ENCODE data around the gene LAMC3. TPM values are rescaled to one million over a fixed set of nuclear protein-coding genes. Genes with fewer than 3 reads are reported as not detected.

The LAMC3 gene
- total RNA-seq, 2 experiments from 2014 or later: 0.19 to 2.2 TPM

DNA sequence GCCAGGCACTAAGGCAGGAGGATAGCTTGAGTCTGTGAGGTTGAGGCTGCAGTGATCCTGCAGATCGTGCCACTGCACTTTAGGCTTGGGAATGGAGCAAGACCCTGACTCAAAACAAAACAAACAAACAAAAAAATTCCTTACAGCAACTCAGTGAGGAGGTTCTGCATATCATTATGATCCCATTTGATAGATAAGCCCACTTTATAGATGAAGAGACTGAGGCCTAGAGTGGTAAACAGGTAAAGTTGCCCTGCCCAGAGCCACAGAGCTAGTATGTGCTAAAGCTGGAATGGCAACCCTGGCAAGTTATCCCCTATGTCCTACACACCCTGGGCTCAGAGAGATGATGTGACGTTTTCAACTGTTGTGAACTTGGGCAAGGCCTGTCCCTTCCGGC is 94.6 kb downstream of the LAMC3 start:
- no peak overlapping the region for H2AFZ ChIP-seq (ENCODE audit: low read length)
- POLR2A ChIA-PET: interaction anchor here (0.6 to 2.5 kb wide), 2 partner anchors 21 to 1311 kb away, joined by 5 to 9 read pairs; partner anchors contain the start of gene NUP214
- H3K4me1 ChIP-seq (ENCODE audit: insufficient read depth, low read length, poor library complexity, severe bottlenecking): no peaks in the 10 kb centered on the region
- BruUV-seq (replicated peaks): no TSS peak
- H3K79me2 ChIP-seq (ENCODE audit: insufficient read depth, low read depth, low read length): no peaks in the 10 kb centered on the region
- CTCF ChIA-PET (ENCODE audit: unreplicated experiment): no interaction called here
- H3K27ac ChIP-seq (ENCODE audit: low read depth, low read length, poor library complexity, severe bottlenecking): no peak overlapping the region
- no peaks in the 10 kb centered on the region for H3K9me2 ChIP-seq (ENCODE audit: insufficient read depth, low read length)
- no peak overlapping the region for H3K4me3 ChIP-seq (ENCODE audit: low read depth, low read length, poor library complexity, severe bottlenecking)
- no peaks in the 10 kb centered on the region for H4K20me1 ChIP-seq (ENCODE audit: insufficient read depth, low read length)
- H3K36me3 ChIP-seq (ENCODE audit: insufficient read depth, low read length): no peaks in the 10 kb centered on the region
- no peaks in the 10 kb centered on the region for H3K9me3 ChIP-seq (ENCODE audit: low read length)
- TF ChIP-seq, protein P1, sequence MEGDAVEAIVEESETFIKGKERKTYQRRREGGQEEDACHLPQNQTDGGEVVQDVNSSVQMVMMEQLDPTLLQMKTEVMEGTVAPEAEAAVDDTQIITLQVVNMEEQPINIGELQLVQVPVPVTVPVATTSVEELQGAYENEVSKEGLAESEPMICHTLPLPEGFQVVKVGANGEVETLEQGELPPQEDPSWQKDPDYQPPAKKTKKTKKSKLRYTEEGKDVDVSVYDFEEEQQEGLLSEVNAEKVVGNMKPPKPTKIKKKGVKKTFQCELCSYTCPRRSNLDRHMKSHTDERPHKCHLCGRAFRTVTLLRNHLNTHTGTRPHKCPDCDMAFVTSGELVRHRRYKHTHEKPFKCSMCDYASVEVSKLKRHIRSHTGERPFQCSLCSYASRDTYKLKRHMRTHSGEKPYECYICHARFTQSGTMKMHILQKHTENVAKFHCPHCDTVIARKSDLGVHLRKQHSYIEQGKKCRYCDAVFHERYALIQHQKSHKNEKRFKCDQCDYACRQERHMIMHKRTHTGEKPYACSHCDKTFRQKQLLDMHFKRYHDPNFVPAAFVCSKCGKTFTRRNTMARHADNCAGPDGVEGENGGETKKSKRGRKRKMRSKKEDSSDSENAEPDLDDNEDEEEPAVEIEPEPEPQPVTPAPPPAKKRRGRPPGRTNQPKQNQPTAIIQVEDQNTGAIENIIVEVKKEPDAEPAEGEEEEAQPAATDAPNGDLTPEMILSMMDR (conservative IDR thresholded peaks at IDR 0.05; ENCODE audit: low read length): no peak
- no peak for TF ChIP-seq EZH2phosphoT487 (IDR thresholded peaks at IDR 0.05; ENCODE audit: borderline replicate concordance, low read depth, low read length)
- no peak for DNase-seq (ENCODE audit: low spot score)
- intact Hi-C loops (cut with micrococcal nuclease; ENCODE audit: unreplicated experiment): no loop called here
- H3K4me2 ChIP-seq (ENCODE audit: low read length): no peak overlapping the region

DNA sequence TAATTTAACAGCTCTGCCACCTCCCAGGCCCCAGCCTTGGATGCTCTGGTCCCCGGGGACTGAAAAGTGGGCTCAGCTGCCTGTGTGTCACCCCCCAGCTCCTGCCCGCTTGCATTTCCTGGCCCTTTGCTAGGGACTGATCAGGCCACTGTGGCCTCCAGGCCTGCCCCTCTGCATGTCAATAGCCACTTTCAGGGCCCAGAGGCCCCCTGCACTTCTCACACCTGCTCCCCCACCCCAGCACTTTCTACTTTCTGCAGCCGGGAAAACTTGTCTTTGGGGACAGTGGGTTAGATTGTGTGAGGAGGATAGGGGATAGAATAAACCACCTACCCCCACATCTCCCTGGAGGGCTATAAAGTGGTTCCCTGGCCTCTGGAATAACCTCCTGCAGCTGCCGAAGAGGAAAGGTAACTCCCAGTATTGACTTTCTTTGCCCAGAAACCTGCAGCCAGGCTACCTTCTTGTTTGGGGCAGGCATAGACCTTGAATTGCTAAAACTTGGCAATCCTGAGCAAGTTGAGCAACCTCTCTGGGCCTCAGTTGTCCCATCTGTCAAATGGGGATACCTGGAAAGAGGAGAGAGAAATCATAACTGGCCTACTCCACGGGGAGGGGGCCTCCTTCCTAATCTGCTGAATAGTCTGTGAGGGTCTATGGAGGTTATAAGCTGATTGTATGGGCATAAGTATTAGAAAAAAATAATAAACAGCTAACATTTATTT is 95.2 kb downstream of the LAMC3 start:
- H3K4me1 ChIP-seq (ENCODE audit: insufficient read depth, low read length, poor library complexity, severe bottlenecking): no peaks in the 10 kb centered on the region
- TF ChIP-seq, protein P1 (conservative IDR thresholded peaks at IDR 0.05; ENCODE audit: low read length): no peak
- no peak for TF ChIP-seq EZH2phosphoT487 (IDR thresholded peaks at IDR 0.05; ENCODE audit: borderline replicate concordance, low read depth, low read length)
- H3K27ac ChIP-seq (ENCODE audit: low read depth, low read length, poor library complexity, severe bottlenecking): no peak overlapping the region
- no peak overlapping the region for H3K4me3 ChIP-seq (ENCODE audit: low read depth, low read length, poor library complexity, severe bottlenecking)
- no peak for DNase-seq (ENCODE audit: low spot score)
- intact Hi-C loops (cut with micrococcal nuclease; ENCODE audit: unreplicated experiment): no loop called here
- no peaks in the 10 kb centered on the region for H3K9me3 ChIP-seq (ENCODE audit: low read length)
- H3K9me2 ChIP-seq (ENCODE audit: insufficient read depth, low read length): no peaks in the 10 kb centered on the region
- H3K79me2 ChIP-seq (ENCODE audit: insufficient read depth, low read depth, low read length): no peaks in the 10 kb centered on the region
- H3K36me3 ChIP-seq (ENCODE audit: insufficient read depth, low read length): no peaks in the 10 kb centered on the region
- no peaks in the 10 kb centered on the region for H4K20me1 ChIP-seq (ENCODE audit: insufficient read depth, low read length)
- no TSS peak for BruUV-seq (replicated peaks)
- ChIA-PET CTCF (ENCODE audit: unreplicated experiment) (no interaction called here), POLR2A (interaction anchor here (0.6 to 2.5 kb wide), 2 partner anchors 21 to 1310 kb away, joined by 5 to 9 read pairs; partner anchors contain the start of gene NUP214)
- H3K4me2 ChIP-seq (ENCODE audit: low read length): no peak overlapping the region
- H2AFZ ChIP-seq (ENCODE audit: low read length): no peak overlapping the region

DNA sequence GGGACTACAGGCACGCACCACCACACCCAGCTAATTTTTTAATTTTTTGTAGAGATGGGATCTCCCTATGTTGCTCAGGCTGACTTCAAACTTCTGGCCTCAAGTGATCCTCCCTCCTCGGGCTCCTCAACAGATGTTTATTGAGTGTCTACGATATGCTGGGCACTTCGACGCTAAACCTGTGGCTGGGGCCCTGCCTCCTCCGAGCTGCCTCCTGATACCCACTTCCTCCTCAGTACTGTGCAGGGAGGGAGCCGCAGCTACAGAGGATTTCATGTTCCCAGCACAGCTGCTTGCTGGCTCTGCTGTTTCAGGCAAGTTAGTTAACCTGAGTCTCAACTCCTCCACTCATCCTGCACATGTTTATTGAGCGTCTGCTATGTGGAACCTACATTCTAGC is 97.0 kb downstream of the LAMC3 start:
- Histone ChIP-seq H3K9me3 (ENCODE audit: low read length) (no peaks in the 10 kb centered on the region), H3K79me2 (ENCODE audit: insufficient read depth, low read depth, low read length) (no peaks in the 10 kb centered on the region), H3K4me2 (ENCODE audit: low read length) (no peak overlapping the region), H3K9me2 (ENCODE audit: insufficient read depth, low read length) (no peaks in the 10 kb centered on the region), H3K27ac (ENCODE audit: low read depth, low read length, poor library complexity, severe bottlenecking) (no peak overlapping the region), H4K20me1 (ENCODE audit: insufficient read depth, low read length) (no peaks in the 10 kb centered on the region), H2AFZ (ENCODE audit: low read length) (no peak overlapping the region), H3K36me3 (ENCODE audit: insufficient read depth, low read length) (no peaks in the 10 kb centered on the region), H3K4me1 (ENCODE audit: insufficient read depth, low read length, poor library complexity, severe bottlenecking) (no peaks in the 10 kb centered on the region), H3K4me3 (ENCODE audit: low read depth, low read length, poor library complexity, severe bottlenecking) (no peak overlapping the region)
- no TSS peak for BruUV-seq (replicated peaks)
- intact Hi-C loops (cut with micrococcal nuclease; ENCODE audit: unreplicated experiment): no loop called here
- ChIA-PET POLR2A (interaction anchor here (0.6 kb wide), 1 partner anchor 1478 kb away, joined by 3 read pairs; no protein-coding TSS in a partner anchor), CTCF (ENCODE audit: unreplicated experiment) (no interaction called here)
- no peak for DNase-seq (ENCODE audit: low spot score)
- TF ChIP-seq EZH2phosphoT487 (IDR thresholded peaks at IDR 0.05; ENCODE audit: borderline replicate concordance, low read depth, low read length): no peak
- TF ChIP-seq, protein P1 (conservative IDR thresholded peaks at IDR 0.05; ENCODE audit: low read length): no peak
